ENCODE measurements around the gene UNC13B. TPM values are rescaled to one million over a fixed set of nuclear protein-coding genes. Genes with fewer than 3 reads are reported as not detected.

Gene UNC13B
- total RNA-seq, 4 donors from 2014 or later = 44.5 to 72.9 (median 48.6) TPM

DNA sequence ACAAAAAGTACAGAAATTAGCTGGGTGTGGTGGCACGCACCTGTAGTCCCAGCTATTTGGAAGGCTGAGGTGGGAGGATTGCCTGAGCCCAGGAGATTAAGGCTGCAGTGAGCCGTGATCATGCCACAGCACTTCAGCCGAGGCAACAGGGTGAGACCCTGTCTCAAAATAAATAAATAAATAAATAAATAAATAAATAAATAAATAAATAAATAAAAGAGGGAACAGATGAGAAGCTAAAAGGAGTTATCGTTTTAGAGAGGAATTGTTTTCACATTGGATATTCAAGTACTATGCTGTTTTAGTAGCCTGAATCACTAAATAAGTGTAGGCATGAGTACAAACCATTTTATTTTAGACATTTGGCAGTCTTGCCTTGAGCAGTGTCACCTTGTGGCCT lies 151.7 kb downstream of the UNC13B start:
- H3K27ac ChIP-seq = no peak overlapping the region
- no peak for DNase-seq
- no peaks in the 10 kb centered on the region for H3K9me3 ChIP-seq
- TF ChIP-seq, protein P1, sequence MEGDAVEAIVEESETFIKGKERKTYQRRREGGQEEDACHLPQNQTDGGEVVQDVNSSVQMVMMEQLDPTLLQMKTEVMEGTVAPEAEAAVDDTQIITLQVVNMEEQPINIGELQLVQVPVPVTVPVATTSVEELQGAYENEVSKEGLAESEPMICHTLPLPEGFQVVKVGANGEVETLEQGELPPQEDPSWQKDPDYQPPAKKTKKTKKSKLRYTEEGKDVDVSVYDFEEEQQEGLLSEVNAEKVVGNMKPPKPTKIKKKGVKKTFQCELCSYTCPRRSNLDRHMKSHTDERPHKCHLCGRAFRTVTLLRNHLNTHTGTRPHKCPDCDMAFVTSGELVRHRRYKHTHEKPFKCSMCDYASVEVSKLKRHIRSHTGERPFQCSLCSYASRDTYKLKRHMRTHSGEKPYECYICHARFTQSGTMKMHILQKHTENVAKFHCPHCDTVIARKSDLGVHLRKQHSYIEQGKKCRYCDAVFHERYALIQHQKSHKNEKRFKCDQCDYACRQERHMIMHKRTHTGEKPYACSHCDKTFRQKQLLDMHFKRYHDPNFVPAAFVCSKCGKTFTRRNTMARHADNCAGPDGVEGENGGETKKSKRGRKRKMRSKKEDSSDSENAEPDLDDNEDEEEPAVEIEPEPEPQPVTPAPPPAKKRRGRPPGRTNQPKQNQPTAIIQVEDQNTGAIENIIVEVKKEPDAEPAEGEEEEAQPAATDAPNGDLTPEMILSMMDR (IDR thresholded peaks at IDR 0.05) = no peak
- no peak for TF ChIP-seq POLR2A (IDR thresholded peaks at IDR 0.05)
- no peaks in the 10 kb centered on the region for H3K27me3 ChIP-seq
- no peak overlapping the region for H3K4me3 ChIP-seq
- no peaks in the 10 kb centered on the region for H3K4me1 ChIP-seq
- H3K36me3 ChIP-seq = peaks cover 0 to 20% (median 0%) of the 10 kb centered on the region in 3 donors

DNA sequence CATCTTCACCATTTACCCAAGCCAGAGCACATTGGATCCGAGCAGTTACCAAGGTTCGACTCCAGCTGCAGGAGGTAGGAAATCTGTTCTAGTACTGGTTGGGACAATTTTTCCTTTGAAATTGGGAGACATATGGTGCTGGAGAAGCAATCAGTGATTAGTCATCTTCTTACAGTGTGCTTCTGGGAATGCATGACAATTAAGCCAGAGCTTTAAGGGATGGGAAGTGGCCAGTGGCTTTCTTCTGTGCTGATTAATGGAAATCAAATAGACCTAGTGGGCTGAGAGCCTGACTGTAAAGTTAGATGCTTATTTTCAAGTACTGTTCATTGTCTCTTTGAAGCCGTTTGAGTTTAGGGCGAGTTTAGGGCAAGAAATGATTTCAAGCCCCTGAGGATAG lies 152.1 kb downstream of the UNC13B start:
- Histone ChIP-seq H3K27me3 (no peaks in the 10 kb centered on the region), H3K9me3 (no peaks in the 10 kb centered on the region), H3K36me3 (peaks cover 0 to 20% (median 0%) of the 10 kb centered on the region in 3 donors), H3K4me3 (no peak overlapping the region), H3K27ac (no peak overlapping the region), H3K4me1 (no peaks in the 10 kb centered on the region)
- DNase-seq = no peak
- TF ChIP-seq, protein P1 (IDR thresholded peaks at IDR 0.05) = no peak
- TF ChIP-seq POLR2A (IDR thresholded peaks at IDR 0.05) = no peak

DNA sequence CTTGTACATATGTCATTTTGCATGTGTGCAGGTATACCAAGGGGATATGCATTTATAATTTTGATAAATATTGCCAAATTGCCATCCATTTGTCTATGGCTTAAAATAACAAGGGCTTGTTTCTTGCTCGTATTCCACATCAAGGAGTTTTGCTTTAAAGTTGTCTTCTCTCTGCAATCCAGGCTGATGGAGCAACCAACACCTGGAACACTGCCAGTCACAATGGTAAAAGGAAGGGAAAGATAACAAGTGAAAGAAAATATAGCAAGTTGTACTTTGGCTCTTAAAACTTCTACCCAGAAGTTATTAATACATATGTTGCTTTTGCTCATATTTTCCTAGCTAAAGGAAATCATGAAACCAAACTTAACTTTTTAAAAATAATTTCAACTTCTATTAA lies 156.9 kb downstream of the UNC13B start:
- no peaks in the 10 kb centered on the region for H3K4me1 ChIP-seq
- H3K27ac ChIP-seq = no peak overlapping the region
- no peaks in the 10 kb centered on the region for H3K27me3 ChIP-seq
- peaks cover 0 to 10% (median 0%) of the 10 kb centered on the region in 3 donors for H3K36me3 ChIP-seq
- no peak for DNase-seq
- H3K9me3 ChIP-seq = no peaks in the 10 kb centered on the region
- H3K4me3 ChIP-seq = no peak overlapping the region
- TF ChIP-seq, protein P1 (IDR thresholded peaks at IDR 0.05) = no peak
- no peak for TF ChIP-seq POLR2A (IDR thresholded peaks at IDR 0.05)

DNA sequence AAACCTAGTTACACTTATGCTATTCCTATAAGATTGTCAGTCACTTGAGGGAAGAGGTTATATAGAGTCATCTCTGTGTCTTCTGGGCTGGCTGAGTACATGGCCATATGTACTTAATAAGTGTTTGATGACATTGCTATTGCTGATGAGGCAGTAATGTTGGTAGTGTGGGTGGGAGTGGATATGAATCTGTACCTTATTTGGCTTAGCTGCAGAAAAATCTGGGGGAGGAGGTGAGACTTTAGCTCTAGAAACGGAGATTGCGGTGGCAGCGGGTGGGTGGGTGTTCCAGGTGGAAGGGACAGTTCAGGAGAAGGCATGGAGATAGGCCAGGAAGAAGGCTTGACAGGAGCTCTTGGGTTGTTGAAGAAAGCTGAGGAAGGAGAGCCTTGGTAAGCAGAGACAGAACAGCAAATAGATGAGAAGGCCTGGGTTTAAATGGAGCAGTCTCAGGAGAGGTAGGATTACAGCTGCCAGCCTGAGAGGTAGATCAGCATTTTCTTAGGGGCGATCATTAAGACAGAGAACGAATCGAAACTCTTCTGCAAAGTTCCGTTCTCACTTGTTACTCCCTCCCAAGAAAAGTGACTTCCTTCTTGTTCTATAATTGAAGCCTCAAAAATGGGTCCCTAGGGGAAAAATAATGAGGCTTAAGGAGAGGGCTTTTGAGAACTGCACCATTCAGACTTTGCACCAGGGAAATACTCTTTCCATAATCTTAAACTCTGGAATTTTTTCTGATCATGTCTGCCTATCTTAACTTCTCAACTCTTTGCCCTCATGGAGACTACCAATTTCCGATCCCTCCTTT lies 160.5 kb downstream of the UNC13B start:
- Histone ChIP-seq H3K36me3 (peaks cover 0 to 6% (median 0%) of the 10 kb centered on the region in 3 donors), H3K27me3 (no peaks in the 10 kb centered on the region), H3K4me3 (no peak overlapping the region), H3K27ac (no peak overlapping the region), H3K4me1 (no peaks in the 10 kb centered on the region), H3K9me3 (no peaks in the 10 kb centered on the region)
- DNase-seq = no peak
- TF ChIP-seq, protein P1 (IDR thresholded peaks at IDR 0.05) = no peak

DNA sequence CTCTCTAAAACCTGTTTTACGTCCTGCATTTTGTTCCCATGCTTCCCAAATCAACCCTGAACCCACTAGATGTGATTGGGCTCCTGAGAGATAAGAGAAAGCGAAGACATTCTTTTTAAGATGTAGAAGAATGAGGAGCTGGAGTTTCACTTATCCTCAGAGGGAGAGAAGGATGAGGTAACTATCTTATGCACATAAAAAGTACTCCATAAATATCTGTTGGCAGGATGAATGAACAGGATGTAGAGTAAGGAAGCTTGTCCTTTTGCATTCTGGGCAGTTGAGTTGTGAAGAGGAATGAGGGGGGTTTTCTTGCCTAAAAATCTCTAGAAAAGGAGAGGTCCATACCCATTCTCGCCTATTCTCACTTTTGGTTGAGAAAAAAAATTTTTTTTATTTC lies 163.2 kb downstream of the UNC13B start:
- TF ChIP-seq POLR2A (IDR thresholded peaks at IDR 0.05) = no peak
- TF ChIP-seq, protein P1 (IDR thresholded peaks at IDR 0.05) = no peak

More for the DNA sequence above, 163.2 kb downstream of the UNC13B start:
- no peaks in the 10 kb centered on the region for H3K27me3 ChIP-seq
- H3K36me3 ChIP-seq = peaks cover 0 to 6% (median 0%) of the 10 kb centered on the region in 3 donors
- DNase-seq = no peak
- H3K4me1 ChIP-seq = no peaks in the 10 kb centered on the region
- H3K9me3 ChIP-seq = no peaks in the 10 kb centered on the region
- H3K27ac ChIP-seq = no peak overlapping the region
- no peak overlapping the region for H3K4me3 ChIP-seq
